COLO668 (cell line): ENCODE data around the gene ARHGEF1.

Experiments used
- DNase-seq: peaks from one replicate; lab custom pipeline; 2025; ENCODE audit not compliant: unreplicated experiment; lab: John Stamatoyannopoulos, UW

ARHGEF1 gene

GRCh38 chr19:41880329-41880708, 2.7 kb upstream of the ARHGEF1 start:
- DNase-seq: no peak

GRCh38 chr19:41883463-41883820, 458 bp downstream of the ARHGEF1 start:
- DNase-seq: no peak

- DNase-seq: peak; percentile 98
These were observed 1.1 kb downstream of the ARHGEF1 start for GRCh38 chr19:41883821-41884733.

- DNase-seq: no peak
These were observed 4.1 kb downstream of the ARHGEF1 start for GRCh38 chr19:41886761-41887710.

GRCh38 chr19:41887711-41888382, 4.9 kb downstream of the ARHGEF1 start:
- DNase-seq: peak; percentile 60

- no peak for DNase-seq
These were observed 5.9 kb downstream of the ARHGEF1 start for GRCh38 chr19:41888926-41889325.

- no peak for DNase-seq
These were observed 6.9 kb downstream of the ARHGEF1 start for GRCh38 chr19:41889896-41890295.

- no peak for DNase-seq
These were observed 8.0 kb downstream of the ARHGEF1 start for GRCh38 chr19:41890936-41891335.

- no peak for DNase-seq
These were observed 9.4 kb downstream of the ARHGEF1 start for GRCh38 chr19:41892173-41892902.

GRCh38 chr19:41893899-41894298, 10.9 kb downstream of the ARHGEF1 start:
- no peak for DNase-seq

GRCh38 chr19:41894350-41894749, 11.4 kb downstream of the ARHGEF1 start:
- DNase-seq: no peak

- DNase-seq: no peak
These were observed 13.0 kb downstream of the ARHGEF1 start for GRCh38 chr19:41895745-41896580.

- no peak for DNase-seq
These were observed 13.6 kb downstream of the ARHGEF1 start for GRCh38 chr19:41896581-41896942.

- no peak for DNase-seq
These were observed 14.2 kb downstream of the ARHGEF1 start for GRCh38 chr19:41897181-41897580.

- no peak for DNase-seq
These were observed 14.8 kb downstream of the ARHGEF1 start for GRCh38 chr19:41897820-41898219.

GRCh38 chr19:41898235-41898634, 15.3 kb downstream of the ARHGEF1 start:
- no peak for DNase-seq

GRCh38 chr19:41901707-41902360, 18.9 kb downstream of the ARHGEF1 start:
- DNase-seq: no peak

- DNase-seq: no peak
These were observed 19.6 kb downstream of the ARHGEF1 start for GRCh38 chr19:41902594-41902993.
